Measurements from ENCODE around the gene PDE12. TPM values are rescaled to one million over a fixed set of nuclear protein-coding genes. Genes with fewer than 3 reads are reported as not detected.

The PDE12 gene
- total RNA-seq, 1 donor from 2014 or later = 8.6 TPM

GRCh38 chr3:57575966-57576626, 20.0 kb downstream of the PDE12 start:
- H3K4me2 ChIP-seq = no peak overlapping the region
- no peaks in the 10 kb centered on the region for H3K9me3 Mint-ChIP-seq
- no peak overlapping the region for H3K27ac Mint-ChIP-seq
- no peak overlapping the region for H2AFZ ChIP-seq (replicated peaks)
- no peak overlapping the region for H3K4me3 Mint-ChIP-seq
- H3K79me2 ChIP-seq (ENCODE audit: low read depth) = peaks cover 40% of the 10 kb centered on the region
- no peaks in the 10 kb centered on the region for H3F3A ChIP-seq (ENCODE audit: low read depth)
- peaks cover 8% of the 10 kb centered on the region for H4K20me1 ChIP-seq (ENCODE audit: low read depth)
- H3K9me3 ChIP-seq (ENCODE audit: low read depth) = no peaks in the 10 kb centered on the region
- no peak overlapping the region for H3K4me3 ChIP-seq
- H3K27me3 Mint-ChIP-seq (ENCODE audit: insufficient read depth, low read depth) = peaks cover 6% of the 10 kb centered on the region
- no peak for DNase-seq (ENCODE audit: low spot score)
- no peaks in the 10 kb centered on the region for H3K27me3 ChIP-seq
- no peaks in the 10 kb centered on the region for H3K4me1 Mint-ChIP-seq
- H3K9ac ChIP-seq = no peak overlapping the region
- no peaks in the 10 kb centered on the region for H3K4me1 ChIP-seq
- TF ChIP-seq EZH2 (IDR thresholded peaks at IDR 0.05) (no peak), EZH2phosphoT487 (IDR thresholded peaks at IDR 0.05) (no peak)
- TF ChIP-seq, protein P1, sequence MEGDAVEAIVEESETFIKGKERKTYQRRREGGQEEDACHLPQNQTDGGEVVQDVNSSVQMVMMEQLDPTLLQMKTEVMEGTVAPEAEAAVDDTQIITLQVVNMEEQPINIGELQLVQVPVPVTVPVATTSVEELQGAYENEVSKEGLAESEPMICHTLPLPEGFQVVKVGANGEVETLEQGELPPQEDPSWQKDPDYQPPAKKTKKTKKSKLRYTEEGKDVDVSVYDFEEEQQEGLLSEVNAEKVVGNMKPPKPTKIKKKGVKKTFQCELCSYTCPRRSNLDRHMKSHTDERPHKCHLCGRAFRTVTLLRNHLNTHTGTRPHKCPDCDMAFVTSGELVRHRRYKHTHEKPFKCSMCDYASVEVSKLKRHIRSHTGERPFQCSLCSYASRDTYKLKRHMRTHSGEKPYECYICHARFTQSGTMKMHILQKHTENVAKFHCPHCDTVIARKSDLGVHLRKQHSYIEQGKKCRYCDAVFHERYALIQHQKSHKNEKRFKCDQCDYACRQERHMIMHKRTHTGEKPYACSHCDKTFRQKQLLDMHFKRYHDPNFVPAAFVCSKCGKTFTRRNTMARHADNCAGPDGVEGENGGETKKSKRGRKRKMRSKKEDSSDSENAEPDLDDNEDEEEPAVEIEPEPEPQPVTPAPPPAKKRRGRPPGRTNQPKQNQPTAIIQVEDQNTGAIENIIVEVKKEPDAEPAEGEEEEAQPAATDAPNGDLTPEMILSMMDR (IDR thresholded peaks at IDR 0.05) = no peak
- H3K27ac ChIP-seq = no peak overlapping the region
- peaks cover 17% of the 10 kb centered on the region for H3K36me3 ChIP-seq
- H3K36me3 Mint-ChIP-seq = peaks cover 30% of the 10 kb centered on the region

DNA sequence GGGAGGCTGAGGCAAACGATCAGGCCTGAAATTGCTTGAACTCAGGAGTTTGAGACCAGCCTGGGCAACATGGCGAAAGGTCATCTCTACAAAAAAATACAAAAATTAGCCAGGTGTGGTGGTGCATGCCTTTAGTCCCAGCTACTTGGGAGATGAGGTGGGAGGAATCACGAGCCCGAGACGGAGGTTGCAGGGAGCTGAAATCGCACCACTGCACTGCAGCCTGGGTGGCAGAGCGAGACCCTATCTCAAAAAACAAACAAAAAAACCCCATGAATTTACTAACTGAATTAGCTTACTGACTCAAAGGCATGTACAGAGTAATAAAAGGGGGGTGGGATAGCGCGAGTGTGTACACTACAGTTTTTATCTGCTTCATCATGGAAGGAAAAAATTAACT, 21.7 kb downstream of the PDE12 start:
- H3K9me3 Mint-ChIP-seq = no peaks in the 10 kb centered on the region
- H3K4me3 Mint-ChIP-seq = no peak overlapping the region
- DNase-seq (ENCODE audit: low spot score) = no peak
- no peaks in the 10 kb centered on the region for H3F3A ChIP-seq (ENCODE audit: low read depth)
- TF ChIP-seq EZH2phosphoT487 (IDR thresholded peaks at IDR 0.05) (no peak), EZH2 (IDR thresholded peaks at IDR 0.05) (no peak)
- TF ChIP-seq, protein P1 (IDR thresholded peaks at IDR 0.05) = no peak
- H3K27me3 Mint-ChIP-seq (ENCODE audit: insufficient read depth, low read depth) = peaks cover 6% of the 10 kb centered on the region
- H3K4me1 ChIP-seq = no peaks in the 10 kb centered on the region
- peaks cover 17% of the 10 kb centered on the region for H3K36me3 ChIP-seq
- H2AFZ ChIP-seq (replicated peaks) = no peak overlapping the region
- H3K4me3 ChIP-seq = no peak overlapping the region
- peaks cover 9% of the 10 kb centered on the region for H4K20me1 ChIP-seq (ENCODE audit: low read depth)
- peak overlapping the region; percentile 33 for H3K27ac Mint-ChIP-seq
- H3K27me3 ChIP-seq = no peaks in the 10 kb centered on the region
- H3K79me2 ChIP-seq (ENCODE audit: low read depth) = peaks cover 57% of the 10 kb centered on the region
- H3K27ac ChIP-seq = no peak overlapping the region
- no peak overlapping the region for H3K4me2 ChIP-seq
- H3K4me1 Mint-ChIP-seq = no peaks in the 10 kb centered on the region
- no peaks in the 10 kb centered on the region for H3K9me3 ChIP-seq (ENCODE audit: low read depth)
- H3K9ac ChIP-seq = no peak overlapping the region
- H3K36me3 Mint-ChIP-seq = peaks cover 28% of the 10 kb centered on the region

GRCh38 chr3:57582474-57583168, 26.5 kb downstream of the PDE12 start:
- TF ChIP-seq EZH2phosphoT487 (IDR thresholded peaks at IDR 0.05) (no peak), EZH2 (IDR thresholded peaks at IDR 0.05) (no peak)
- TF ChIP-seq, protein P1 (IDR thresholded peaks at IDR 0.05) = no peak
- no peak overlapping the region for H2AFZ ChIP-seq (replicated peaks)
- peaks cover 91% of the 10 kb centered on the region for H3K79me2 ChIP-seq (ENCODE audit: low read depth)
- H3K4me1 ChIP-seq = no peaks in the 10 kb centered on the region
- Mint-ChIP-seq H3K27ac (no peak overlapping the region), H3K4me3 (no peak overlapping the region), H3K9me3 (no peaks in the 10 kb centered on the region), H3K27me3 (ENCODE audit: insufficient read depth, low read depth) (peaks cover 3% of the 10 kb centered on the region), H3K4me1 (no peaks in the 10 kb centered on the region), H3K36me3 (peaks cover 20% of the 10 kb centered on the region)
- no peak for DNase-seq (ENCODE audit: low spot score)
- no peaks in the 10 kb centered on the region for H3F3A ChIP-seq (ENCODE audit: low read depth)
- no peak overlapping the region for H3K9ac ChIP-seq
- no peaks in the 10 kb centered on the region for H3K9me3 ChIP-seq (ENCODE audit: low read depth)
- H3K27ac ChIP-seq = no peak overlapping the region
- no peak overlapping the region for H3K4me2 ChIP-seq
- no peak overlapping the region for H3K4me3 ChIP-seq
- H3K36me3 ChIP-seq = no peaks in the 10 kb centered on the region
- no peaks in the 10 kb centered on the region for H3K27me3 ChIP-seq
- H4K20me1 ChIP-seq (ENCODE audit: low read depth) = peaks cover 39% of the 10 kb centered on the region

All from neural progenitor cell (in vitro differentiated cells).